Kidney epithelial cell (primary cell): ENCODE data around the gene RNF182. TPM values are rescaled to one million over a fixed set of nuclear protein-coding genes. Genes with fewer than 3 reads are reported as not detected.

Source experiments
- DNase-seq: peaks from one replicate; pipeline ENCODE4 v3.0.0-alpha.2; 2010; ENCODE audit warnings: low read depth
- H3K27me3 ChIP-seq: 2 replicates; pipeline ENCODE4 v1.6.0; 2011; ENCODE audit warnings: low read length; ENCODE audit not compliant: control insufficient read depth, insufficient read depth
- H3K36me3 ChIP-seq: 2 replicates; pipeline ENCODE4 v1.5.1; 2011; ENCODE audit warnings: low read length; ENCODE audit not compliant: control insufficient read depth, insufficient read depth
- H3K4me3 ChIP-seq: 2 replicates; pipeline ENCODE4 v1.5.1; 2011; ENCODE audit warnings: low read depth, mild to moderate bottlenecking, control low read depth, low read length
- total RNA-seq: library from RNA; depleted of rRNA; stranded (reverse); fragments of >200 nt; gene quantifications from 2 replicates; pipeline ENCODE4 v1.2.3, GENCODE V29; 2015
- TF ChIP-seq, protein P1 (sequence below): IDR thresholded peaks from 2 replicates; pipeline ENCODE4 v1.5.1; 2011; ENCODE audit warnings: mild to moderate bottlenecking, moderate library complexity, low read length, control low read depth, inconsistent platforms; ENCODE audit not compliant: insufficient read depth, poor library complexity, severe bottlenecking

The RNF182 gene
- total RNA-seq, 1 donor from 2014 or later = 7.6 TPM

DNA sequence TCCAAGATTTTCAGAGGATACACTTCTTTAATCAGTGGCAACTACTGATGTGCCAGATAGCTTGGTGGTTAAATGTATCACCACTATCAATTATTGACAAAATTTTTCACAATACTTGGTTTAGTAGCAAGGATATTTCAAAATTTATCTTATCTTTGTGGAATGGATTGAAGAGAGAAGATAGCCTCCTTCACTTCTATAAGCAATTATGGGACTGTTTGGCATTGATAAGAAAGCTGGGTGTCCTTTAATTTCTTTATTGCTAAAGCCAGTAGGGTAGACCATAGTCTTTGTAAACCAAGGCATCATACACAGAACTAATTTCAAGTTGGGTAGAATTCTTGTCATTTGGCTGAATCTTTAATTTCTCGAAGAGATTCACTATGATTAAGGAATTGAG is 4.9 kb upstream of the RNF182 start:
- Histone ChIP-seq H3K36me3 (no peaks in the 10 kb centered on the region), H3K4me3 (no peak overlapping the region), H3K27me3 (no peaks in the 10 kb centered on the region)
- TF ChIP-seq, protein P1, sequence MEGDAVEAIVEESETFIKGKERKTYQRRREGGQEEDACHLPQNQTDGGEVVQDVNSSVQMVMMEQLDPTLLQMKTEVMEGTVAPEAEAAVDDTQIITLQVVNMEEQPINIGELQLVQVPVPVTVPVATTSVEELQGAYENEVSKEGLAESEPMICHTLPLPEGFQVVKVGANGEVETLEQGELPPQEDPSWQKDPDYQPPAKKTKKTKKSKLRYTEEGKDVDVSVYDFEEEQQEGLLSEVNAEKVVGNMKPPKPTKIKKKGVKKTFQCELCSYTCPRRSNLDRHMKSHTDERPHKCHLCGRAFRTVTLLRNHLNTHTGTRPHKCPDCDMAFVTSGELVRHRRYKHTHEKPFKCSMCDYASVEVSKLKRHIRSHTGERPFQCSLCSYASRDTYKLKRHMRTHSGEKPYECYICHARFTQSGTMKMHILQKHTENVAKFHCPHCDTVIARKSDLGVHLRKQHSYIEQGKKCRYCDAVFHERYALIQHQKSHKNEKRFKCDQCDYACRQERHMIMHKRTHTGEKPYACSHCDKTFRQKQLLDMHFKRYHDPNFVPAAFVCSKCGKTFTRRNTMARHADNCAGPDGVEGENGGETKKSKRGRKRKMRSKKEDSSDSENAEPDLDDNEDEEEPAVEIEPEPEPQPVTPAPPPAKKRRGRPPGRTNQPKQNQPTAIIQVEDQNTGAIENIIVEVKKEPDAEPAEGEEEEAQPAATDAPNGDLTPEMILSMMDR = no peak
- no peak for DNase-seq

DNA sequence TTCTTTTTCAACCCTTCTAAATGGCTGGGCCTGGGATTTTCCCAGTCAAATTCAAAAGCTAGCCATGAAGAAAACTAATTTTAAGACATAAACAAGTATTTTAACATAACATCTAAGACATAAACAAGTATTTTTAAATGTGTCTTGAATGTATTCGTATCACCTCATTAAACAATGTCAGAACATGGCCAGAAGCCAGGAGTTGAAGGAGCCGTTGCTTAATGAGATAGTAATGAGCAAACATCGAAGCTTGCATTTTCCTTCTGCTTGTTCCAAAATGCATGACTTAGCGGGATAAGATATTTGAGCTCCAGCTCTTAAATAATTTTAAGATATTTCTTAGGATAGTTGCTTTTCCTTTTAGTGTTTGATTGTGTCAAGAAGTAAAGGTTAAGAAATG is 4.2 kb upstream of the RNF182 start:
- no peak overlapping the region for H3K4me3 ChIP-seq
- TF ChIP-seq, protein P1 = no peak
- no peaks in the 10 kb centered on the region for H3K27me3 ChIP-seq
- no peak for DNase-seq
- no peaks in the 10 kb centered on the region for H3K36me3 ChIP-seq

DNA sequence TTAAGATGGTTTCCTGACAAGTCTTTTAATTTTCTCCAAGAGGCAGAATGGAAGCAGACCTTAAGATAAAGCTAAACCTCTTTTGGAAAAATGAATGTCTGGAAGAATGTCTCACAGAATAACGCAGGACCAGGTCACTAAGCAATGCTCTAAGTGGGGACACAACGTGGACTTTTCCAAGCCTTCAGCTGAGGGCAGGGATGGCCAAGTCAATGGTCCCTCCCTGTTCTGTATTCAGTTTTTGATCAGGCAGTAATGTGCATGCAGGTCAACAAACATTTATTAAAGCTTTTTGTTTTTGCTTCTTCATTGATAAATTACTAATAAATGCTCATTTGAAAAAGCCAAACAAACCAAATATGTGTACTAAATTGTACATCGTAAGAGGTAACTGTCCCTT is 2.0 kb upstream of the RNF182 start:
- H3K27me3 ChIP-seq = no peaks in the 10 kb centered on the region
- no peaks in the 10 kb centered on the region for H3K36me3 ChIP-seq
- TF ChIP-seq, protein P1 = no peak
- no peak overlapping the region for H3K4me3 ChIP-seq
- DNase-seq = no peak

DNA sequence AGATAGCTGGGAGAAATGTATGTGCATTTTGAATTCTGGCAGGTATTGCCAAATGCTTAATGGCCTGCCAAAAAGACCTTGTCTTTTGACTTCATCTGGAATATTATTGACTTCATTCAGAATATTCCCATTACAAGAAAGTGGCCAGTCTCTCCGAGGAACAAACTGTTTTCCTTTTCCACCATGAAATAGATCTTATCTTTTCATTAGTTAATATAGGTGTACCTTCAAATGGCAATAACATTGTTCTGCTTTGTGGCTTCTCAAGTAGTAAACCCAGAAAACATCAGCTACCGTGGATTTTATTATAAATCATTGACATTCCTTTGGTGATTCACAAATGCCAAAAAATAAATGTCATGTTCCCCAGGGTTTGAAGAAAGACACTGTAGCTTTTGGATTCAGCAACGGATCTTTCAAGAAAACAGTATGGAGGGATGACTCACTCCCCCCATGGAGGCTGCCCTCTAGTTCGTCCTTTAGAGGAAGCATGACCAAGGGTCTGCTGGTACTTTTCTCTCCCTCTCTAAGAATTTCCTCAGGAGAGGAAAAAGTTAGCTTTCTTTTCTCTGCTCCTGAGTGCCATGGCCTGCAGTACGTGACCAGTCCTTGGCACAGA is 1.1 kb upstream of the RNF182 start:
- no peak for DNase-seq
- H3K27me3 ChIP-seq = no peaks in the 10 kb centered on the region

DNA sequence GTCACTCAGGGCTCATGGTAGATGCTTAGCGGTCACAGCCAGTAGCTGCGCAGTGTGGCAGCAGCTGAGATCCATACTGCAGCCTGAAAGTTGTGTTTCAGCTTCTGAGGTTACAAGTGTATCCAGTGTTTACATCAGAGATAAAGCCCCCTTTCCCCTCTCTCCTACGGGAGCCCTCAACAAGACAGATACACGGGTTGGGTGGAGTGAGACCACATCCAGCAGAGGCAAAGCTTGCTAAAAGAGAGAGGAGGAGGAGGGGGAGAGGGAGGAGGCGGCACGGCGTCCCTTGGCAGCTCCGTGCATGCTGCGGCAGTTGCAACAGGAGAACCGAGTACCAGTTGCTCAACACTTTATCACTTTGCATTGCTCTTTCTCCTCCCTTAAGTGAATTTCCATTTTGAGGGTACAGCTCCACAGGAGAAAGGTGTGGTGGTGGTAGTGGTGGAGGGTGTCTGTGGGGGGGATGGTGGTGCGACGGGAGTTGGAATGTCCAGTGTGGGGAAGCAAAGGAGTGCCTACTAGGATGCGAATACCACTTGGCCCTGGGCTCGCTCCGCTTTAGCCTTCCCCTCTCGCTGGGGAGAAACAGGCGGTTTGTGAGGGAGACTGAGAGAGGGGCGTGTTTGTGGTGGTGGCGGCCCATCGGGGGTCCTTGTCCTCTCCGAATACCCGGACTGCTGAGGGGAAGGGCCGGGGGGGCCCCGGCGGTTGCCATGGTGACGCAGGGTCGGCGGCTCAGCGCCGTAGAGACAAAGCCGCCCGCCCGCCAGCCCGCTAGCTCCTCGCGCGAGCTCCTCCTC is 405 bp upstream of the RNF182 start:
- no peak for DNase-seq
- peak overlapping the region; percentile 62 for H3K4me3 ChIP-seq
- H3K36me3 ChIP-seq = no peaks in the 10 kb centered on the region
- H3K27me3 ChIP-seq = no peaks in the 10 kb centered on the region
- TF ChIP-seq, protein P1 = no peak

More for the DNA sequence above, 1.1 kb upstream of the RNF182 start:
- peak overlapping the region; percentile 62 for H3K4me3 ChIP-seq
- H3K36me3 ChIP-seq = no peaks in the 10 kb centered on the region
- TF ChIP-seq, protein P1 = no peak
